C4-2B (cell line): ENCODE measurements around the gene SEC16B.

Experiments
- H3K27ac ChIP-seq: fragments of 450-650 bp; 2 replicates; pipeline ENCODE4 v1.5.1; 2017
- CTCF ChIP-seq: fragments of 450-650 bp; conservative IDR thresholded peaks from 2 replicates; pipeline ENCODE4 v1.5.1; 2017; ENCODE audit warnings: mild to moderate bottlenecking
- ZFX ChIP-seq: fragments of 450-650 bp; IDR thresholded peaks from 2 replicates; pipeline ENCODE4 v1.6.1; 2017

Gene SEC16B

GRCh38 chr1:177937931-177938330, 31.9 kb downstream of the SEC16B start:
- TF ChIP-seq ZFX, result no peak
- no peak overlapping the region for H3K27ac ChIP-seq

GRCh38 chr1:177937174-177937770, 32.6 kb downstream of the SEC16B start:
- no peak overlapping the region for H3K27ac ChIP-seq

DNA sequence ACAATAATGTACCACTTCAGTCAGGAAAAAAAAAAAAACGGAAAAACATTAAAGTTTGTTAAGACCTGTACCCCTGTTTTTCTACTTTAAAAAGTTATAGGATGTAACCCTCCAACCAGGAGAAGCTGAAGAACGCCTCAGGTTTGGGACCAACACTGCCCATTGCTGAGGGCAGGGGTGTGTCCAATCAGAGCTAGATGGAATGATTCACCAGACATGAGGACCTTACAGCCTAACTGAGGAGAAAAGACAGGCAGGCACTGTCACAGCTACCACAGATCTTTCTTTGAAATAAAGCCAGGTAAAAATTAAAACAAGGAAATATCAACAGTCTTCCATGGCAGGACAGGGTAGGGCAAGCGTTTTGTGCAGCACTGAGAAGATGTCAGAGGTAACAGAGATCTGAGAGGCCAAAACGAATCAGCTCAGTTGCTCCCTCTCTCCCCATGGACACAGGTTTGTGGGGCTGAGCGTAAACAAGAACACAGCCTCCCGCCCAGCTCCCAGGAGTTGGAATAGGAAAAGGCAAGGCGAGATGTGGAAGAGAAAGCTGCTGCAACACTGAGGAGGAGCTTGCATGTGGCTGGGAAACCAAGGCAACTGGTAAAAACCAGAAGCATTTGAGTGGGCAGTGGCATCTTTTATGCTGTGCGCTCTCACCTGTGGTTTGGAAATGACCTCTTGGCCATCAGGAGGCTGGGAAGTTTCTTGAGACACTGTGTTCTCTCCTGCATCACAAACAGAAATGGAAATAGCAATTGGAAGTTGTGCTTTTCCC, 34.0 kb downstream of the SEC16B start:
- TF ChIP-seq CTCF (no peak), ZFX (no peak)

More at GRCh38 chr1:177937174-177937770, 32.6 kb downstream of the SEC16B start:
- no peak for TF ChIP-seq CTCF
- TF ChIP-seq ZFX, result no peak

GRCh38 chr1:177934927-177935326, 34.9 kb downstream of the SEC16B start:
- no peak overlapping the region for H3K27ac ChIP-seq
- TF ChIP-seq ZFX (no peak), CTCF (no peak)

More for the DNA sequence above, 34.0 kb downstream of the SEC16B start:
- no peak overlapping the region for H3K27ac ChIP-seq

DNA sequence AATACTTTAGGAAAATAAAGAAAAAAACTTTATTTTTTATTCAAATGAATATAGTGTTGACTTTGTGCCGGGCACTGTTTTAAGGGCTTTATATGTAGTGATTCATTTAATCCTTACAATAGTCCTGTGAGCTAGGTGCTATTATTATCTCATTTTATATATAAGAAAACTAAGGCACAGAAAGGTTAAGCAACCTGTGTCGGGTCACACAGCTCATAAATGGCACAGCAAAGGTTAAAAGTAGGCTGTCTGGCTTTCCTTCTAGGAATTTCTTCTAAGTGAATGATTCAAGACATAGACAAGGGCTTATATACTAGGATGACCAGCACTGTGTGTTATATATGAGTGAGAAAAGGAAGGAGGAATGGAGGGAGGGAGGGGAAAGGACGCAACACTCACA, 35.4 kb downstream of the SEC16B start:
- TF ChIP-seq ZFX, result no peak
- no peak for TF ChIP-seq CTCF

GRCh38 chr1:177933881-177934280, 36.0 kb downstream of the SEC16B start:
- no peak overlapping the region for H3K27ac ChIP-seq

More for the DNA sequence above, 35.4 kb downstream of the SEC16B start:
- no peak overlapping the region for H3K27ac ChIP-seq

GRCh38 chr1:177932123-177932522, 37.7 kb downstream of the SEC16B start:
- no peak for TF ChIP-seq ZFX
- TF ChIP-seq CTCF, result no peak

More at GRCh38 chr1:177933881-177934280, 36.0 kb downstream of the SEC16B start:
- no peak for TF ChIP-seq CTCF

DNA sequence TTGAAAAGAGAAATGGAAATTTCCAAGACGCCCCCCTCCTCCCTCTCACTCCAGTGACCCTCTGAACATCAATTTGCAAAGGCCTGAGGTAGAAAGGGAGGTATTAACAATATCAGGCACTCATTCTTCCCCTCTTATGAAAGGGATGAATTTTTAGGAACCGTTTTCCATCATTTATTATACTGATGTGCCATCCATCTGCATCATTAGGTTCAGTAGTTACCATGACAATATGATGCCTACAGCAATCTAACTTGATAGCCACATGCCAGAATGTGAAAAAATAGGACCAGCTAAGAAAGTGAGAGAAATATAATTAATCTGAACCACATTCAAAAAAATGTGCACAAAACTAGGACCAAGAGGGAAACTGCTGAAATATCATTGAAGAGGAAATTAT, 40.9 kb downstream of the SEC16B start:
- no peak overlapping the region for H3K27ac ChIP-seq
- TF ChIP-seq ZFX, result no peak
- no peak for TF ChIP-seq CTCF

More at GRCh38 chr1:177932123-177932522, 37.7 kb downstream of the SEC16B start:
- no peak overlapping the region for H3K27ac ChIP-seq
